ENCODE measurements around the gene PRR32.
"Not testable (repeated sequence)": the region's sequence is repeated elsewhere in the genome, so short reads cannot be mapped to it uniquely, and the experiment has no call there.

PRR32 gene, protein sequence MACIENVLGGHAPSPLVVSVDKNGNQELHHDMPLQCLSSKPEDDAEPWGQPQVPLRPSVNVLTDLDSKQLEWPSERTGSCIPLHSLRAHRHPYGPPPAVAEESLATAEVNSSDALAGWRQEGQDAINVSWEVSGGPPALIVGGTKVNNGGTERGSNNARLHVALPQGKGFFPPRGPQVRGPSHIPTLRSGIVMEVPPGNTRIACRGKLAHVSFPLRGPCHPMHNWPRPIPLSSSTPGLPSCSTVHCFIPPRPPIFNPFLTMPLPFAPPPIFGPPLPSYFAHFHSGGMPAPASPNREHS

DNA sequence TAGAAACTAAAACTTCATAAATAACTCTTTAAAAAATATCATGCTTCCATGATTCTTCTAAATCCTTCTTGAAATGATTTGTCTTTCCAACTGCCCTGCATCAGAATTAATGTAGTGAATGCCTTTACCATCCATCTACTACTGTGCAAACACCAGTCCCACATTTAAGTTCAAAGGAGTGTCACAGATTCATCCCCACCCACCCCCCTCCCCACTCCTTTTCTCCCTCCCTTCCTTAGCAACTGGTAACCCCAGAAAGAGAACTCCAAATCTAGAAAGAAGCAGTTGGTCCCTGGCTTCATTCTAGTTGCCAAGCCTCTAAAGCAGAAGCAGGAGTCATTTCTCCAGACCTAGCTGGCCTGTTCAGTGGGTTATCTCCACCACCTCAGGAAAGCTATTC is at the start of gene PRR32:
TSS of gene PRR32 (plus strand) at position 301 of the 400 bp plus-strand sequence. CDS start 115 bp downstream, outside the sequence.
- Mint-ChIP-seq H3K27me3 (no peaks in the 10 kb centered on the region), H3K9me3 (no peaks in the 10 kb centered on the region), H3K27ac (no peak within 1 kb of the TSS), H3K36me3 (no peaks in the 10 kb centered on the region), H3K4me3 (no peak within 1 kb of the TSS), H3K4me1 (no peaks in the 10 kb centered on the region)
- ATAC-seq (ENCODE audit: low read depth) (no peak), DNase-seq (ENCODE audit: low spot score in 2 of 2) (no peak)

DNA sequence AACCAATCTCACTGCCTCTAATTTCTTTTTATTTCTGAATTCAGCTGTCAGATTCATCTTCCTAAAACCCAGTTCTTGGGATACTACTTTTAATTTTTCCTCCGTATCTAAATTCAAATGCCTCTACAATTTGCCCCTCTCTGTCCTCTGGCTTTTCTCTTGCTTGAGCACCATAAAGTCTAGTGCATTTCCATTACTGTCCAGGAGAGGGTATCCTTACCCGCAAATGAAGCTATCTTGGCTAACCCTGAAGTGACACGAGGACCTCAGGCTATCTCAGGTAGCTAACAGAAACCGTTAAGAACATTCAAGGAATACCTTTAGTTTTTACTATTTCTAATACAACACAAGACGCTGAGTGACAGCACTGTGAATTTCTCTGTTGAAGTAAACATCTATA is 49.4 kb upstream of the PRR32 start:
- Mint-ChIP-seq H3K27ac (no peak overlapping the region), H3K27me3 (no peaks in the 10 kb centered on the region), H3K4me1 (no peaks in the 10 kb centered on the region), H3K9me3 (peaks cover 3% of the 10 kb centered on the region), H3K4me3 (no peak overlapping the region), H3K36me3 (no peaks in the 10 kb centered on the region)
- DNase-seq (ENCODE audit: low spot score in 2 of 2) = no peak
- no peak for ATAC-seq (ENCODE audit: low read depth)

DNA sequence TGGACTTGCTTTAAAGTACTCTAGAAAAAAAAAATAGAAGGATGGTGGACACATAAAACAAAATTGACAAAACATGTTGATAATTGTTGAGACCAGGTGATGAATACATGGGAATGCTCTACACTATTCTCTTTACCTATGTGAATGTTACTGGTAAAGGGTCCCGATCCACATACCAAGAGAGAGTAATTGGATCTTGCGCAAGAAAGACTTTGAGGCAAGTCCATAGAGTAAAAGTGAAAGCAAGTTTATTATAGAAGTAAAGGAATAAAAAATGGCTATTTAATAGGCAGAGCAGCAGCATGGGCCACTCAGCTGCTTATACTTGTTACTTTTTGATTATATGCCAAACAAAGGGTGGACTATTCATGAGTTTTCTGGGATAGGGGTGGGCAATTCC is 34.0 kb upstream of the PRR32 start:
- Mint-ChIP-seq H3K27ac (no peak overlapping the region), H3K9me3 (no peaks in the 10 kb centered on the region)

DNA sequence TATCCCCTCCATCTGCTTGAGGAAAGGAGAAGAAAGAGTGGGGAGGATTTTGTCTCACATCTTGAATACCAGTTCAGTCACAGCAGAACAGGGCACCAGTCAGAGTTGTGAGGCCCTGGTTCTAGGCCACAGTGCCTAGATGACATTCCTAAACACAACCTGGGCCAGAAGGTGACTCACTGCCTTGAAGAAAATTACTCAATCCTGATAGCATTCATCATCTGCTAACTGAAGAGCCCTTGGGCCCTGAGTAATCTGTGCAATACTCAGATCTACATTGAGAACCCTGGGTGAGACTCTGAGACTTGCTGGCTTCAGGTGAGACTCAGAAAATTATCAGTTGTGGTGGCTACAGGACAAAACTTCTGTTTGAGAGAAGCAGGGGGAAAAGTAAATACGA is 20.5 kb upstream of the PRR32 start:
- Mint-ChIP-seq H3K4me1 (no peaks in the 10 kb centered on the region), H3K4me3 (no peak overlapping the region), H3K27me3 (no peaks in the 10 kb centered on the region), H3K27ac (no peak overlapping the region), H3K9me3 (no peaks in the 10 kb centered on the region), H3K36me3 (no peaks in the 10 kb centered on the region)
- ATAC-seq (ENCODE audit: low read depth) (no peak), DNase-seq (ENCODE audit: low spot score in 2 of 2) (no peak)

More for the DNA sequence above, 34.0 kb upstream of the PRR32 start:
- H3K4me1 Mint-ChIP-seq = no peaks in the 10 kb centered on the region
- H3K27me3 Mint-ChIP-seq = no peaks in the 10 kb centered on the region
- ATAC-seq (ENCODE audit: low read depth) (no peak), DNase-seq (ENCODE audit: low spot score in 2 of 2) (no peak)
- no peak overlapping the region for H3K4me3 Mint-ChIP-seq
- H3K36me3 Mint-ChIP-seq = no peaks in the 10 kb centered on the region

DNA sequence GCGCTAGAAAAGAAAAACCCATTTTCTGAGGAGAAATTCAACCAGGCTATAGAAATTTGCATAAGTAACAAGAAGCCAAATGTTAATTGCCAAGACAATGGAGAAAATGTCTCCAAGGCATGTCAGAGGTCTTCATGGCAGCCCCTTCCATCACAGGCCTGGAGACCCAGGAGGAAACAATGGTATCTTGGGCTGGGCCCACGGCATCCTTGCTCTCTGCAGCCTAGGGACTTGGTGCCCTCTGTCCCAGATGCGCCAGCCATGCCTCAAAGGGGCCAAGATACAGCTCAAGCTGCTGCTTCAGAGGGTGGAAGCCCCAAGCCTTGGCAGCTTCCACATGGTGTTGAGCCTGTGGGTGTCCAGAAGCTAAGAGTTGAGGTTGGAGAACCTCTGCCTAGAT is 12.7 kb upstream of the PRR32 start:
- H3K9me3 Mint-ChIP-seq; H3K27me3 Mint-ChIP-seq; DNase-seq (ENCODE audit: low spot score in 2 of 2); H3K27ac Mint-ChIP-seq; ATAC-seq (ENCODE audit: low read depth); H3K4me1 Mint-ChIP-seq; H3K36me3 Mint-ChIP-seq; H3K4me3 Mint-ChIP-seq: not testable (repeated sequence)

DNA sequence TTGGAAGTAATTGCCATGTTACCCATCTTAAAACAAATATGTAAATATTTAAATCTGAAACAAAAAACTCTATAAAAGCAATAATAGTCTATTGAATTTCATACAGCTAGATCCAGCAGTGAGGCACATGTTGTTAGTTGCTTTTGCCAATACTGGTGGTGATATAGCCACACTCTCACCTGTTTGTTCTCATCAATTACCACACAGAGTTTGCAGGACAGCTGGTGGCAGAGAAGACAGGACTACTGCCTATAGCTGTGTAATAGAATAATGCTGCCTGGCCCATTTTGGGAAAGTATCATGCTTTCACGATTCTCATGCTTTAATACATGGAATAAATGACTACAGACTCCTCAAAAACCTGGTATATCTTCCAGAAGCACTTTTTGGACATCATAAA is 3.7 kb upstream of the PRR32 start:
- Mint-ChIP-seq H3K9me3 (peaks cover 2% of the 10 kb centered on the region), H3K36me3 (no peaks in the 10 kb centered on the region), H3K4me1 (no peaks in the 10 kb centered on the region), H3K27ac (no peak overlapping the region), H3K4me3 (no peak overlapping the region), H3K27me3 (no peaks in the 10 kb centered on the region)
- DNase-seq (ENCODE audit: low spot score in 2 of 2) = no peak
- no peak for ATAC-seq (ENCODE audit: low read depth)

DNA sequence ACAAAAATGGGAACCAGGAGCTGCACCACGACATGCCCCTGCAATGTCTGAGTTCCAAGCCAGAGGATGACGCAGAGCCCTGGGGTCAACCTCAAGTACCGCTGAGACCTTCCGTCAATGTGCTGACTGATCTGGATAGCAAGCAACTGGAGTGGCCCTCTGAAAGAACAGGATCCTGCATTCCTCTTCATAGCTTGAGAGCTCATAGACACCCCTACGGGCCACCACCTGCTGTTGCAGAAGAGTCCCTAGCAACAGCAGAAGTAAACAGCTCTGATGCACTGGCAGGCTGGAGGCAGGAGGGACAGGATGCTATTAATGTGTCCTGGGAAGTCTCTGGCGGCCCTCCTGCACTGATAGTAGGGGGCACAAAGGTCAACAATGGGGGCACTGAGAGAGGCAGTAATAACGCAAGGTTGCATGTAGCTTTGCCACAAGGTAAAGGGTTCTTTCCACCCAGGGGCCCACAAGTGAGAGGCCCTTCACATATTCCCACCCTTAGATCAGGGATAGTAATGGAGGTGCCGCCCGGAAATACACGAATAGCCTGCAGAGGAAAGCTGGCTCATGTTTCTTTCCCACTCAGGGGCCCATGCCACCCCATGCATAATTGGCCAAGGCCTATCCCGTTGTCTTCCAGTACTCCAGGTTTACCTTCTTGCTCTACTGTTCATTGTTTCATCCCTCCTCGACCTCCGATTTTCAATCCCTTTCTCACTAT is 1.3 kb downstream of the PRR32 start:
- Mint-ChIP-seq H3K36me3 (no peaks in the 10 kb centered on the region), H3K27me3 (no peaks in the 10 kb centered on the region), H3K27ac (no peak overlapping the region), H3K4me1 (no peaks in the 10 kb centered on the region), H3K9me3 (no peaks in the 10 kb centered on the region), H3K4me3 (no peak overlapping the region)
- ATAC-seq (ENCODE audit: low read depth) (no peak), DNase-seq (ENCODE audit: low spot score in 2 of 2) (no peak)

DNA sequence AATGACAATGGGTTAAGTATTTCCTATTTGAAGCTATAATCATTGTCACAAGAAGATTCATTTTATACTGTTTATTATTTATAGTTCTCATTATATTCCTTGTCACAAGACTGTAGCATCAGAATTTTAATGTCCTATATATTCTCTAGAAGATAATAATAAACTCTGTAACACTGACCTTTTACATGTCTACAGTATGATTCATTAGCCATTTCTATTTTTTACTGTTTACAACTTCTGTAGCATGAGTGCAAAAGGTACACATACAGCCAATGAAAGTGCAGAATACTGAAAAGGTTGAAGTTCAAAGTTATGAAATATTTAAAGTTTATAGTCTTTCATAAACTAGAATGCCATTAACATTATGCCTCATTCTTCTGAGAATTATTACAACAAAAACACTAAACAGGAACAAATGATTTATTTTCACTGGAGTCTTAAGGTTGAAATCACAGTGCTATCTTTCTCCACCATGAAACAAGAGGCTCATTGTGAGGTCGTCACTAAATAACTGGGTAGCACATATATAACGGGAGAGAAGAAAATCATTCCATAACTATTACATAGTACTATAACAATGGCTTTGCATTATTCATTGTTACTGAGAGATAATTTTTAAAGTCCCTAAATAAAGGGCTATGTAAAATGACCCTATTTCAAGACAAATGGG is 4.9 kb downstream of the PRR32 start:
- H3K36me3 Mint-ChIP-seq = no peaks in the 10 kb centered on the region
- no peak overlapping the region for H3K4me3 Mint-ChIP-seq
- no peaks in the 10 kb centered on the region for H3K27me3 Mint-ChIP-seq
- no peaks in the 10 kb centered on the region for H3K4me1 Mint-ChIP-seq
- no peaks in the 10 kb centered on the region for H3K9me3 Mint-ChIP-seq
- DNase-seq (ENCODE audit: low spot score in 2 of 2) (no peak), ATAC-seq (ENCODE audit: low read depth) (no peak)
- no peak overlapping the region for H3K27ac Mint-ChIP-seq

DNA sequence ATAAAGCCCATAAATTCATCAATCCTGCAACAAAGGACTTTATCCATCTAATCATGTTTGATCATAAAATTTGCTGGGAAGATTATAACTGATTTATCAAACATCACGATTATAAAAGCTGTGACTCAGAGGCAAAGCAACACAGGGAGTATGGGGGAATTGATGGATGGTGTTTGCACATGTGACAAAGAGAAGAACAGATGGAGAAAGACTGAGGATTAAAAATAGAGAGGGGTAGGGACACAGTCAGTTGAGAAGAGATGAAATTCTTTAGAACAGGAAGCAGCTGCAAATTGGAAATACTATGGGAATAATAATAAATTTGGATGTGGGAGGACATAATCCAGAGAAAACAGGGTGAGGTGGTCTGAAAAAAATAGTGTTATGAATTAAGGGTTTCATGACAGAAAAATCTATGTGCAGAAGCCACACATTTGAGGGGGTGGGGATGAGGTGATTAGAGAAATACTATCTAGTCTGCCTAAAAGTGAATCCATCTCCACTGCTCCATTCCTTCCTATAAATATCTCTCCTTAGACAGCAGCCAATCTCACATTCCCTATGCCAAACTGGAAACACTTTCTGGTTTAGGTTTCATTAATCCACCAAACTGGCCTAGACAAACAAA is 6.2 kb downstream of the PRR32 start:
- Mint-ChIP-seq H3K36me3 (no peaks in the 10 kb centered on the region), H3K4me1 (no peaks in the 10 kb centered on the region), H3K27me3 (no peaks in the 10 kb centered on the region), H3K9me3 (no peaks in the 10 kb centered on the region), H3K4me3 (no peak overlapping the region), H3K27ac (no peak overlapping the region)
- ATAC-seq (ENCODE audit: low read depth) (no peak), DNase-seq (ENCODE audit: low spot score in 2 of 2) (no peak)

DNA sequence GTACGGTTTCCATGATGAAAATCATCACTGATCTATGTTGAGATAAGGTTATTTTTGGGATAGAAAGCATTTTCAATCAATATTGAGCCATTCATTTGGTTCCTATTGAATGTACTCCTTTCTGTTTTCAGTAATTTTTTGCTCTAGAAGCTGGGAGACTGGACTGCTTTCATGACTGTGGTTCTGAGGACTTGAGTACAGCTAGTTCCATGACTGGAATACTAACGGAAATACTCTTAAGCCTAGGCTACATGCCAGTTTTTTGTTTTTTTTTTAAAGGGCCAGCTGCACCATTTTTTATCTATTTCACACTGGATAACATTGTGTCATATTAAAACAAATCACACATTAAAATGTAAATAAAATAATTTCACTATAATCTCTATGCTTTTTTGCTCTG is 16.7 kb downstream of the PRR32 start:
- H3K4me3 Mint-ChIP-seq = no peak overlapping the region
- no peaks in the 10 kb centered on the region for H3K36me3 Mint-ChIP-seq
- no peaks in the 10 kb centered on the region for H3K27me3 Mint-ChIP-seq
- H3K9me3 Mint-ChIP-seq = no peaks in the 10 kb centered on the region
- ATAC-seq (ENCODE audit: low read depth) = no peak
- DNase-seq (ENCODE audit: low spot score in 2 of 2) = no peak
- no peak overlapping the region for H3K27ac Mint-ChIP-seq
- H3K4me1 Mint-ChIP-seq = no peaks in the 10 kb centered on the region

DNA sequence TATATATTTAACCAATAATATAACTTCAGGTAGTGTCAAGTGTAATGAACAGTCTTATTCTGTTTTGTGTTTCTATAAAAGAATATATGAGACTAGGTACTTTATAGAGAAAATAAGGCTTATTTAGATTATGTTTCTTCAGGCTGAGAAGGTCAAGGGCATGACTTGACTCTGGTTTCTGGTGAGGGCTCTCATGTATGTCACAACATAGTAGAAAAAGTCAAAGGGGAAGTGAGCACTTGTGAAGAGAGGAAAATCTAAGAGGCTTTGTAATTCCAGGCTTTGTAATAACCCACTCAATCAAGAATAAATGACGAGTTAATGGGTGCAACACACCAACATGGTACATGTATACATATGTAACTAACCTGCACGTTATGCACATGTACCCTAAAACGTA is 27.6 kb downstream of the PRR32 start:
- Mint-ChIP-seq H3K4me1 (no peaks in the 10 kb centered on the region), H3K4me3 (no peak overlapping the region), H3K9me3 (peaks cover 3% of the 10 kb centered on the region), H3K27ac (no peak overlapping the region), H3K36me3 (no peaks in the 10 kb centered on the region), H3K27me3 (no peaks in the 10 kb centered on the region)
- no peak for ATAC-seq (ENCODE audit: low read depth)
- no peak for DNase-seq (ENCODE audit: low spot score in 2 of 2)

DNA sequence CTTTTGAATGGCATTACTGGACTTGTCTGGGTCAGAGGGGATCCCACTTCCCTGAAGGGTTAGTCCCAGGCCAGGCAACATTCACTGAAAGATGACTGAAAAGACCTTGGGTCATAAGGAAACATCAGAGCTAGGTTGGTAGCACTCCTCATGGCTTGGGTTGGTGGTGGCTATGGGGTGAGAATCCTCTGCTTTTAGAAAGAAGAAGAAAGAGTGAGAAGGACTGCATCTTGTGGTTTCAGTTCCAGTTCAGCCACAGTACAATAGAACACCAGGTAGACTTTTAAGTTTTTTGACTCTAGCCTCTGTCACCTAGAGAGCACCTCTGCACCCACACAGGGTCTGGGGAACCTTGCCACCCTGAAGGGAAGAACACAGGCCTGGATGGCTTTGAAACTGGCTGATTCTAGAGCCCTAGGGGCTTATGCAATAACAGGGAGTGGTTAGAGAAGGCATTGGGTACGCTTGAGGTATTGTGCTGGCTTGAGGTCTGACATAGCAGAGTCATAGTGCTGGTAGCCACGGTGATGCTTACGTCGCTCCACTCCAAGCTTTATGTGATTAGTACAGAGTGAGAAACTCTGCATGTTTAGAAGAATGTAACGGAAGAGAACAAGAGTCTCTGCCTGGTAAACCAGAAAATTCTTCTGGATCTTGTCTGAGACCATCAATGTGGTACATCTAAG is 36.5 kb downstream of the PRR32 start:
- DNase-seq (ENCODE audit: low spot score in 2 of 2) = no peak
- no peak overlapping the region for H3K4me3 Mint-ChIP-seq
- H3K4me1 Mint-ChIP-seq = no peaks in the 10 kb centered on the region
- H3K27ac Mint-ChIP-seq = no peak overlapping the region
- H3K9me3 Mint-ChIP-seq = peaks cover 2% of the 10 kb centered on the region
- H3K36me3 Mint-ChIP-seq = no peaks in the 10 kb centered on the region
- ATAC-seq (ENCODE audit: low read depth) = no peak
- no peaks in the 10 kb centered on the region for H3K27me3 Mint-ChIP-seq

Measured in memory B cell (primary cell).